Measurements from ENCODE around the gene COL23A1.

- TF ChIP-seq POLR2A (IDR thresholded peaks at IDR 0.05; ENCODE audit: low read length) (no peak), CTCF (IDR thresholded peaks at IDR 0.05) (no peak), MAFK (IDR thresholded peaks at IDR 0.05; ENCODE audit: partially characterized antibody) (no peak), CHD4 (IDR thresholded peaks at IDR 0.05; ENCODE audit: borderline replicate concordance) (no peak), CBX2 (IDR thresholded peaks at IDR 0.05; ENCODE audit: borderline replicate concordance, low read depth) (no peak), MAX (IDR thresholded peaks at IDR 0.05) (no peak), MAZ (IDR thresholded peaks at IDR 0.05; ENCODE audit: borderline replicate concordance, low read depth, low read length) (no peak), SMC3 (IDR thresholded peaks at IDR 0.05) (no peak), REST (IDR thresholded peaks at IDR 0.05) (no peak), BHLHE40 (IDR thresholded peaks at IDR 0.05; ENCODE audit: low read depth, low read length) (no peak), ZNF302 (CRISPR knock-in tag; IDR thresholded peaks at IDR 0.05) (no peak), CEBPB (IDR thresholded peaks at IDR 0.05) (no peak), RFX5 (IDR thresholded peaks at IDR 0.05) (no peak)
Observed at GRCh38 chr5:178590924-178591423, 781 bp upstream of the COL23A1 start.

Data from A549 (cell line).